PFSK-1 (cell line): ENCODE data around the gene RPL18A.

Source experiments
- FOXP2 ChIP-seq: optimal IDR thresholded peaks from 2 replicates; pipeline ENCODE3; 2011; ENCODE audit warnings: borderline replicate concordance, control low read depth, inconsistent platforms; ENCODE audit not compliant: insufficient read depth; ENCODE audit errors: extremely low read length, extremely low read depth
- POLR2AphosphoS5 ChIP-seq: IDR thresholded peaks from 2 replicates; pipeline ENCODE4 v1.6.1; 2012; ENCODE audit warnings: low read depth, mild to moderate bottlenecking, control low read depth, low read length, moderate library complexity
- SIN3A ChIP-seq: IDR thresholded peaks from 2 replicates; pipeline ENCODE4 v1.6.1; 2012; ENCODE audit warnings: mild to moderate bottlenecking, low read length, moderate library complexity, borderline replicate concordance; ENCODE audit not compliant: insufficient read depth
- TAF1 ChIP-seq: IDR thresholded peaks from 2 replicates; pipeline ENCODE4 v1.6.1; 2012; ENCODE audit warnings: low read length, control low read depth, borderline replicate concordance; ENCODE audit not compliant: insufficient read depth
- TF ChIP-seq, protein P1 (sequence below), 2 experiments: IDR thresholded peaks; 2 replicates each; pipeline versions ENCODE4 v1.6.1 to v1.8.0; 2011 to 2012; ENCODE audit warnings: low read depth in 2 of 2, low read length in 2 of 2, control low read depth in 1 of 2, inconsistent platforms in 1 of 2, mild to moderate bottlenecking in 1 of 2, moderate library complexity in 1 of 2; ENCODE audit not compliant: insufficient read depth in 1 of 2

Gene RPL18A

GRCh38 chr19:17835182-17836006, 24.3 kb upstream of the RPL18A start:
- TF ChIP-seq TAF1, result no peak
- peak; percentile 14 for TF ChIP-seq FOXP2
- TF ChIP-seq POLR2AphosphoS5, result no peak
- TF ChIP-seq, protein P1, sequence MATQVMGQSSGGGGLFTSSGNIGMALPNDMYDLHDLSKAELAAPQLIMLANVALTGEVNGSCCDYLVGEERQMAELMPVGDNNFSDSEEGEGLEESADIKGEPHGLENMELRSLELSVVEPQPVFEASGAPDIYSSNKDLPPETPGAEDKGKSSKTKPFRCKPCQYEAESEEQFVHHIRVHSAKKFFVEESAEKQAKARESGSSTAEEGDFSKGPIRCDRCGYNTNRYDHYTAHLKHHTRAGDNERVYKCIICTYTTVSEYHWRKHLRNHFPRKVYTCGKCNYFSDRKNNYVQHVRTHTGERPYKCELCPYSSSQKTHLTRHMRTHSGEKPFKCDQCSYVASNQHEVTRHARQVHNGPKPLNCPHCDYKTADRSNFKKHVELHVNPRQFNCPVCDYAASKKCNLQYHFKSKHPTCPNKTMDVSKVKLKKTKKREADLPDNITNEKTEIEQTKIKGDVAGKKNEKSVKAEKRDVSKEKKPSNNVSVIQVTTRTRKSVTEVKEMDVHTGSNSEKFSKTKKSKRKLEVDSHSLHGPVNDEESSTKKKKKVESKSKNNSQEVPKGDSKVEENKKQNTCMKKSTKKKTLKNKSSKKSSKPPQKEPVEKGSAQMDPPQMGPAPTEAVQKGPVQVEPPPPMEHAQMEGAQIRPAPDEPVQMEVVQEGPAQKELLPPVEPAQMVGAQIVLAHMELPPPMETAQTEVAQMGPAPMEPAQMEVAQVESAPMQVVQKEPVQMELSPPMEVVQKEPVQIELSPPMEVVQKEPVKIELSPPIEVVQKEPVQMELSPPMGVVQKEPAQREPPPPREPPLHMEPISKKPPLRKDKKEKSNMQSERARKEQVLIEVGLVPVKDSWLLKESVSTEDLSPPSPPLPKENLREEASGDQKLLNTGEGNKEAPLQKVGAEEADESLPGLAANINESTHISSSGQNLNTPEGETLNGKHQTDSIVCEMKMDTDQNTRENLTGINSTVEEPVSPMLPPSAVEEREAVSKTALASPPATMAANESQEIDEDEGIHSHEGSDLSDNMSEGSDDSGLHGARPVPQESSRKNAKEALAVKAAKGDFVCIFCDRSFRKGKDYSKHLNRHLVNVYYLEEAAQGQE (IDR thresholded peaks at IDR 0.05; ENCODE audit: insufficient read depth in 1 of 2, low read depth in 2 of 2, low read length in 2 of 2), result no peak
- TF ChIP-seq SIN3A, result no peak

DNA sequence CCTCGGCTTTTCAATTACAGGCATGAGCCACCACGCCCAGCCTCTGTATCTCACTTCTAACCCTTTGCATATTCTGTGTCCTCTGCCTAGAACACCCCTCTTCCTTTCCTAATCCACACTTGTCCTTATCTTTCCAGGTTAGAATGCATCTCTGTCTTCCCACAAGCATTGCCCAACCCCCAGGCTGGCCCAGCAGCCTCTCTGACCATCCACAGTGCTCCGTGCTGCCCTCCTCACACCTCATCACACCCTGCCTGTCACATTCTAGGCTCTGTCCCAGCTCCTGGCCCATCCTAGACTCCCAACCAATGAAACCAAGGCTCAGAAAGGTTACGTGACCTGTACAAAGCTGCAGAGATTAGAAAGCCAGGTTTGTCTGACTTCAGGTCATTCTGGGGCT, 23.2 kb upstream of the RPL18A start:
- TF ChIP-seq SIN3A (no peak), POLR2AphosphoS5 (no peak), TAF1 (no peak)
- TF ChIP-seq, protein P1 (IDR thresholded peaks at IDR 0.05; ENCODE audit: insufficient read depth in 1 of 2, low read depth in 2 of 2, low read length in 2 of 2), result no peak

GRCh38 chr19:17837972-17838371, 21.7 kb upstream of the RPL18A start:
- no peak for TF ChIP-seq FOXP2
- no peak for TF ChIP-seq SIN3A
- TF ChIP-seq TAF1, result no peak
- no peak for TF ChIP-seq POLR2AphosphoS5
- TF ChIP-seq, protein P1 (IDR thresholded peaks at IDR 0.05; ENCODE audit: insufficient read depth in 1 of 2, low read depth in 2 of 2, low read length in 2 of 2), result no peak

GRCh38 chr19:17840019-17840418, 19.7 kb upstream of the RPL18A start:
- no peak for TF ChIP-seq TAF1
- TF ChIP-seq POLR2AphosphoS5, result no peak
- TF ChIP-seq, protein P1 (IDR thresholded peaks at IDR 0.05; ENCODE audit: insufficient read depth in 1 of 2, low read depth in 2 of 2, low read length in 2 of 2), result no peak
- TF ChIP-seq FOXP2, result no peak
- TF ChIP-seq SIN3A, result no peak

DNA sequence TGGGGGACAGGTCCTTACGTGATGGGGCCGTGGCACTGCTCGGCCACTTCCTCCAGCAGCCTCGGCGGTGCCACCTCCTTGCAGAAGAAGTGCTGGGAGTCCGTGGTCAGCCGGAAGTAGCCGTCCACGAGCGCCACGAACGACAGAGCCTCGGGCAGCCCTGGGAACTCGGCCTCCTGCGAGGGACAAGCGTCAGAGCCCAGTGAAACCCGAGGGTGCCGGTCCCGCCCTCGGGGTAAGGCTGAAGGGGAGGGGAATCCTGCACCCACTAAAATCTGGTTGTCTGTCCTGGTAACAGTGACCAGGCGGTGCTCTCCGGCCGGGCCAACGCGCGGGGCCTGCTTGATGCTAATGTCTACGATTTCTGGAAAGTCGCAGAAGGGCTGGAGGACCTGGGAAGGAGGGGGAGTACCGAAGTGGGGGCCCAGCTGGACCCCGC, 18.3 kb upstream of the RPL18A start:
- no peak for TF ChIP-seq POLR2AphosphoS5
- TF ChIP-seq FOXP2, result no peak
- TF ChIP-seq SIN3A, result no peak
- no peak for TF ChIP-seq TAF1
- TF ChIP-seq, protein P1 (IDR thresholded peaks at IDR 0.05; ENCODE audit: insufficient read depth in 1 of 2, low read depth in 2 of 2, low read length in 2 of 2), result no peak
